MM.1S (cell line): ENCODE data around the gene PHTF2.

ENCODE experiments used
- DNase-seq: peaks from one replicate; pipeline ENCODE4 v3.0.0-alpha.2; 2015
- H2AFZ ChIP-seq: fragments of 300-600 bp; sonication (generic); 2 replicates; pipeline ENCODE4 v1.6.0; 2016; ENCODE audit warnings: antibody characterized with exemption, low read length
- H3F3A ChIP-seq: fragments of 300-600 bp; sonication (generic); 2 replicates; pipeline ENCODE4 v1.6.1; 2016; ENCODE audit warnings: mild to moderate bottlenecking, antibody characterized with exemption, low read length, moderate library complexity, mixed read lengths; ENCODE audit not compliant: insufficient read depth
- H3K27ac ChIP-seq: fragments of 300-600 bp; sonication (generic); 2 replicates; pipeline ENCODE4 v1.5.1; 2016; ENCODE audit warnings: mild to moderate bottlenecking, low read length
- H3K27me3 ChIP-seq: fragments of 300-600 bp; sonication (generic); replicated peaks from 2 replicates; pipeline ENCODE4 v1.6.0; 2016; ENCODE audit warnings: low read length; ENCODE audit not compliant: insufficient read depth
- H3K36me3 ChIP-seq: fragments of 300-600 bp; sonication (generic); replicated peaks from 2 replicates; pipeline ENCODE4 v1.6.1; 2016; ENCODE audit warnings: mild to moderate bottlenecking, low read length, mixed read lengths; ENCODE audit not compliant: insufficient read depth
- H3K4me1 ChIP-seq: fragments of 300-600 bp; sonication (generic); 2 replicates; pipeline ENCODE4 v1.6.1; 2016; ENCODE audit warnings: low read length, mixed read lengths
- H3K4me2 ChIP-seq: fragments of 300-600 bp; sonication (generic); 2 replicates; pipeline ENCODE4 v1.6.0; 2016; ENCODE audit warnings: low read depth, low read length
- H3K4me3 ChIP-seq: fragments of 300-600 bp; sonication (generic); 2 replicates; pipeline ENCODE4 v1.5.1; 2016; ENCODE audit warnings: low read length, mixed read lengths
- H3K79me2 ChIP-seq: fragments of 300-600 bp; sonication (generic); 2 replicates; pipeline ENCODE4 v1.6.1; 2016; ENCODE audit warnings: mixed run types, low read length, mixed read lengths
- H3K9ac ChIP-seq: fragments of 300-600 bp; sonication (generic); 2 replicates; pipeline ENCODE4 v1.6.1; 2016; ENCODE audit warnings: low read length, mixed read lengths
- H3K9me2 ChIP-seq: fragments of 300-600 bp; sonication (generic); replicated peaks from 2 replicates; pipeline ENCODE4 v1.6.1; 2016; ENCODE audit warnings: mild to moderate bottlenecking, low read length, mixed read lengths; ENCODE audit not compliant: insufficient read depth
- H3K9me3 ChIP-seq: fragments of 300-600 bp; sonication (generic); replicated peaks from 2 replicates; pipeline ENCODE4 v1.6.1; 2016; ENCODE audit warnings: mild to moderate bottlenecking, low read length, mixed read lengths; ENCODE audit not compliant: insufficient read depth
- H4K20me1 ChIP-seq: fragments of 300-600 bp; sonication (generic); 2 replicates; pipeline ENCODE4 v1.6.1; 2016; ENCODE audit warnings: mild to moderate bottlenecking, low read length, moderate library complexity, mixed read lengths; ENCODE audit not compliant: insufficient read depth
- CTCF ChIP-seq: fragments of 300-600 bp; sonication (generic); IDR thresholded peaks from 2 replicates; pipeline ENCODE4 v1.5.1; 2016; ENCODE audit warnings: antibody characterized with exemption, low read length, mixed read lengths
- EZH2 ChIP-seq: fragments of 300-600 bp; sonication (generic); optimal IDR thresholded peaks from 2 replicates; pipeline ENCODE3; 2017; ENCODE audit warnings: low read depth, mild to moderate bottlenecking, antibody characterized with exemption, low read length, mixed read lengths
- EZH2phosphoT487 ChIP-seq: fragments of 300-600 bp; sonication (generic); IDR thresholded peaks from 2 replicates; pipeline ENCODE4 v1.6.1; 2018; ENCODE audit warnings: antibody characterized with exemption, low read length

PHTF2 gene

GRCh38 chr7:77806425-77806824 is 7.9 kb downstream of the PHTF2 start:
- no peaks in the 10 kb centered on the region for H3K27me3 ChIP-seq
- H3K4me3 ChIP-seq = no peak overlapping the region
- H4K20me1 ChIP-seq = no peaks in the 10 kb centered on the region
- H3K4me2 ChIP-seq = no peak overlapping the region
- no peak overlapping the region for H3K9ac ChIP-seq
- peaks cover 58% of the 10 kb centered on the region for H3K79me2 ChIP-seq
- H3K9me2 ChIP-seq = no peaks in the 10 kb centered on the region
- TF ChIP-seq CTCF = no peak
- no peak for TF ChIP-seq EZH2
- TF ChIP-seq EZH2phosphoT487 = no peak
- no peak overlapping the region for H3K27ac ChIP-seq
- H2AFZ ChIP-seq = no peak overlapping the region
- peaks cover 15% of the 10 kb centered on the region for H3K4me1 ChIP-seq
- no peaks in the 10 kb centered on the region for H3K9me3 ChIP-seq
- DNase-seq = no peak
- H3F3A ChIP-seq = no peaks in the 10 kb centered on the region
- H3K36me3 ChIP-seq = no peaks in the 10 kb centered on the region

GRCh38 chr7:77808517-77808916 is 9.9 kb downstream of the PHTF2 start:
- no peak for TF ChIP-seq CTCF
- no peak for TF ChIP-seq EZH2phosphoT487
- no peak for TF ChIP-seq EZH2
- H3K27me3 ChIP-seq = no peaks in the 10 kb centered on the region
- no peaks in the 10 kb centered on the region for H4K20me1 ChIP-seq
- 0 out of 2 replicates have a peak, but pooled peaks cover 3% of the 10 kb centered on the region for H3K4me1 ChIP-seq
- H3K9ac ChIP-seq = no peak overlapping the region
- no peaks in the 10 kb centered on the region for H3K9me3 ChIP-seq
- no peaks in the 10 kb centered on the region for H3K9me2 ChIP-seq
- no peaks in the 10 kb centered on the region for H3K36me3 ChIP-seq
- no peak overlapping the region for H3K27ac ChIP-seq
- H2AFZ ChIP-seq = no peak overlapping the region
- no peak for DNase-seq
- no peak overlapping the region for H3K4me2 ChIP-seq
- H3K4me3 ChIP-seq = no peak overlapping the region
- H3K79me2 ChIP-seq = peaks cover 70% of the 10 kb centered on the region
- H3F3A ChIP-seq = no peaks in the 10 kb centered on the region

- no peak overlapping the region for H3K4me3 ChIP-seq
- no peak for DNase-seq
- no peaks in the 10 kb centered on the region for H3K9me2 ChIP-seq
- H3K27ac ChIP-seq = no peak overlapping the region
- TF ChIP-seq EZH2 (no peak), CTCF (no peak), EZH2phosphoT487 (no peak)
- H3K9me3 ChIP-seq = no peaks in the 10 kb centered on the region
- no peaks in the 10 kb centered on the region for H3K4me1 ChIP-seq
- H3K4me2 ChIP-seq = no peak overlapping the region
- H3K36me3 ChIP-seq = no peaks in the 10 kb centered on the region
- peaks cover 47% of the 10 kb centered on the region for H3K79me2 ChIP-seq
- H3F3A ChIP-seq = no peaks in the 10 kb centered on the region
- no peaks in the 10 kb centered on the region for H3K27me3 ChIP-seq
- no peak overlapping the region for H2AFZ ChIP-seq
- no peak overlapping the region for H3K9ac ChIP-seq
- H4K20me1 ChIP-seq = no peaks in the 10 kb centered on the region
These were observed 13.1 kb downstream of the PHTF2 start for GRCh38 chr7:77811516-77812289.
